Neural cell (in vitro differentiated cells): ENCODE measurements around the gene RFTN1. TPM values are rescaled to one million over a fixed set of nuclear protein-coding genes. Genes with fewer than 3 reads are reported as not detected.

Experiments
- H2AFZ ChIP-seq: fragments of 200-600, 300-800 bp; sonication (generic), shearing (Covaris generic); 2 replicates; pipeline ENCODE4 v1.6.0; 2014; ENCODE audit warnings: low read depth, mild to moderate bottlenecking, antibody characterized with exemption, low read length, moderate library complexity
- H3F3A ChIP-seq: fragments of 200-600 bp; shearing (Covaris generic); 2 replicates; pipeline ENCODE4 v1.6.1; 2016; ENCODE audit warnings: mild to moderate bottlenecking, moderate library complexity, mixed read lengths, antibody characterized with exemption, low read length; ENCODE audit not compliant: insufficient read depth, poor library complexity, severe bottlenecking
- H3K27ac ChIP-seq: fragments of 200-600, 300-800 bp; sonication (generic), shearing (Covaris generic); 2 replicates; pipeline ENCODE4 v1.5.1; 2014; ENCODE audit warnings: mild to moderate bottlenecking, low read length, moderate library complexity
- H3K27me3 ChIP-seq: fragments of 300-800, 200-600 bp; sonication (generic), shearing (Covaris generic); 2 replicates; pipeline ENCODE4 v1.6.0; 2014; ENCODE audit warnings: mild to moderate bottlenecking, low read depth, low read length, moderate library complexity; ENCODE audit not compliant: insufficient read depth
- H3K36me3 ChIP-seq: fragments of 300-800, 200-600 bp; sonication (generic), shearing (Covaris generic); 2 replicates; pipeline ENCODE4 v1.5.1; 2014; ENCODE audit warnings: mild to moderate bottlenecking, antibody characterized with exemption, low read length, moderate library complexity; ENCODE audit not compliant: insufficient read depth
- H3K4me2 ChIP-seq: fragments of 300-800, 200-600 bp; sonication (generic), shearing (Covaris generic); 2 replicates; pipeline ENCODE4 v1.6.0; 2014; ENCODE audit warnings: mild to moderate bottlenecking, low read length
- H3K4me3 ChIP-seq: fragments of 300-800, 200-600 bp; sonication (generic), shearing (Covaris generic); 2 replicates; pipeline ENCODE4 v1.5.1; 2014; ENCODE audit warnings: mild to moderate bottlenecking, low read length, moderate library complexity
- H3K79me2 ChIP-seq: fragments of 200-600 bp; shearing (Covaris generic); replicated peaks from 2 replicates; pipeline ENCODE4 v1.6.0; 2014; ENCODE audit warnings: mild to moderate bottlenecking, low read length, moderate library complexity; ENCODE audit not compliant: insufficient read depth
- H3K9ac ChIP-seq: fragments of 300-800, 200-600 bp; sonication (generic), shearing (Covaris generic); 2 replicates; pipeline ENCODE4 v1.6.1; 2016; ENCODE audit warnings: mild to moderate bottlenecking, low read length, mixed read lengths
- H3K9me2 ChIP-seq: fragments of 200-600 bp; shearing (Covaris generic); 2 replicates; pipeline ENCODE4 v1.6.1; 2016; ENCODE audit warnings: mild to moderate bottlenecking, low read length, mixed read lengths; ENCODE audit not compliant: insufficient read depth
- H3K9me3 ChIP-seq: fragments of 200-600, 300-800 bp; sonication (generic), shearing (Covaris generic); 2 replicates; pipeline ENCODE4 v1.6.1; 2016; ENCODE audit warnings: mild to moderate bottlenecking, mixed run types, low read length, moderate library complexity, mixed read lengths
- H4K20me1 ChIP-seq: fragments of 200-600 bp; shearing (Covaris generic); 2 replicates; pipeline ENCODE4 v1.6.1; 2016; ENCODE audit warnings: mild to moderate bottlenecking, mixed run types; ENCODE audit not compliant: insufficient read depth
- EP300 ChIP-seq: fragments of 450-650 bp; conservative IDR thresholded peaks from 2 replicates; pipeline ENCODE4 v1.6.1; 2014; ENCODE audit warnings: antibody characterized with exemption, mild to moderate bottlenecking, moderate library complexity; ENCODE audit not compliant: poor library complexity, severe bottlenecking
- EZH2 ChIP-seq: fragments of 200-600, 300-800 bp; shearing (Covaris generic), sonication (generic); IDR thresholded peaks from 2 replicates; pipeline ENCODE4 v1.6.1; 2014; ENCODE audit warnings: antibody characterized with exemption, low read length, borderline replicate concordance, mild to moderate bottlenecking; ENCODE audit not compliant: insufficient read depth, poor library complexity, severe bottlenecking
- MXI1 ChIP-seq: fragments of 450-650 bp; conservative IDR thresholded peaks from 2 replicates; pipeline ENCODE4 v1.6.1; 2014; ENCODE audit warnings: antibody characterized with exemption, mild to moderate bottlenecking; ENCODE audit not compliant: poor library complexity, severe bottlenecking
- POLR2AphosphoS5 ChIP-seq: IDR thresholded peaks from 2 replicates; pipeline ENCODE4 v1.6.1; 2012
- RAD21 ChIP-seq: fragments of 450-650 bp; conservative IDR thresholded peaks from 2 replicates; pipeline ENCODE4 v1.6.1; 2014; ENCODE audit warnings: antibody characterized with exemption, mild to moderate bottlenecking, moderate library complexity
- SMC3 ChIP-seq: fragments of 450-650 bp; conservative IDR thresholded peaks from 2 replicates; pipeline ENCODE4 v1.6.1; 2014; ENCODE audit warnings: antibody characterized with exemption, mild to moderate bottlenecking, moderate library complexity; ENCODE audit not compliant: poor library complexity
- TAF1 ChIP-seq: IDR thresholded peaks from 2 replicates; pipeline ENCODE4 v1.6.1; 2012; ENCODE audit warnings: low read depth
- polyA plus RNA-seq: library from polyadenylated mRNA; depleted of rRNA; stranded (reverse); fragments of >200 nt; gene quantifications from 2 replicates; pipeline ENCODE4 v1.2.3, GENCODE V29; 2014
- TF ChIP-seq, protein P1 (sequence below): fragments of 450-650 bp; IDR thresholded peaks from 2 replicates; pipeline ENCODE4 v1.5.1; 2014; ENCODE audit warnings: antibody characterized with exemption, mild to moderate bottlenecking, moderate library complexity; ENCODE audit not compliant: poor library complexity, severe bottlenecking
- TF ChIP-seq, protein P2 (sequence below): IDR thresholded peaks from 2 replicates; pipeline ENCODE4 v1.6.1; 2012; ENCODE audit warnings: borderline replicate concordance

RFTN1 gene
- polyA plus RNA-seq, 1 donor from 2014 or later = 36.8 TPM

DNA sequence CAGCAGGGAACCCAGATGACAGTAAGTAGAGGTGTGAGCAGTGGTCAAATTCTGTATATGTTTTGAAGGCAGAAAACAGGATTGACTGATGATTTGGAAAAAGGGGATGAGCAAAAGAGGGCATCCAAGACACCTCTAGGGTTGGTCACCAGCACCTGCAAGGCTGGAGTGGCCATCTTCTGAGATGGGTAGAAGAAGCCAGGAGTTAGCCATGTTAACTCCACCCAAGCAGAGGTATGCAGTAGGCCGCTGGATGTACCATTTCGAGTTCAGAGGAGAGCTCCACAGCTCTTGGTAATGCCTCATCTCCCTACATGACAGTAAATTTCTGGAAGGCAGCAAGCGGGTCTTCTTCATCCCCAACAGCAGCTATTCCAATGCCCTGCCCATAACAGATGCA, 7.0 kb downstream of the RFTN1 start:
- peaks cover 9% of the 10 kb centered on the region for H3K79me2 ChIP-seq
- H3K4me3 ChIP-seq = no peak overlapping the region
- no peaks in the 10 kb centered on the region for H3K9me3 ChIP-seq
- no peak overlapping the region for H3K9ac ChIP-seq
- no peaks in the 10 kb centered on the region for H3K9me2 ChIP-seq
- H3F3A ChIP-seq = no peaks in the 10 kb centered on the region
- H3K4me2 ChIP-seq = no peak overlapping the region
- peaks cover 2% of the 10 kb centered on the region for H3K27me3 ChIP-seq
- TF ChIP-seq EZH2 (no peak), SMC3 (no peak), TAF1 (no peak), EP300 (no peak), RAD21 (no peak), POLR2AphosphoS5 (no peak), MXI1 (no peak)
- TF ChIP-seq, protein P1, sequence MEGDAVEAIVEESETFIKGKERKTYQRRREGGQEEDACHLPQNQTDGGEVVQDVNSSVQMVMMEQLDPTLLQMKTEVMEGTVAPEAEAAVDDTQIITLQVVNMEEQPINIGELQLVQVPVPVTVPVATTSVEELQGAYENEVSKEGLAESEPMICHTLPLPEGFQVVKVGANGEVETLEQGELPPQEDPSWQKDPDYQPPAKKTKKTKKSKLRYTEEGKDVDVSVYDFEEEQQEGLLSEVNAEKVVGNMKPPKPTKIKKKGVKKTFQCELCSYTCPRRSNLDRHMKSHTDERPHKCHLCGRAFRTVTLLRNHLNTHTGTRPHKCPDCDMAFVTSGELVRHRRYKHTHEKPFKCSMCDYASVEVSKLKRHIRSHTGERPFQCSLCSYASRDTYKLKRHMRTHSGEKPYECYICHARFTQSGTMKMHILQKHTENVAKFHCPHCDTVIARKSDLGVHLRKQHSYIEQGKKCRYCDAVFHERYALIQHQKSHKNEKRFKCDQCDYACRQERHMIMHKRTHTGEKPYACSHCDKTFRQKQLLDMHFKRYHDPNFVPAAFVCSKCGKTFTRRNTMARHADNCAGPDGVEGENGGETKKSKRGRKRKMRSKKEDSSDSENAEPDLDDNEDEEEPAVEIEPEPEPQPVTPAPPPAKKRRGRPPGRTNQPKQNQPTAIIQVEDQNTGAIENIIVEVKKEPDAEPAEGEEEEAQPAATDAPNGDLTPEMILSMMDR = no peak
- TF ChIP-seq, protein P2, sequence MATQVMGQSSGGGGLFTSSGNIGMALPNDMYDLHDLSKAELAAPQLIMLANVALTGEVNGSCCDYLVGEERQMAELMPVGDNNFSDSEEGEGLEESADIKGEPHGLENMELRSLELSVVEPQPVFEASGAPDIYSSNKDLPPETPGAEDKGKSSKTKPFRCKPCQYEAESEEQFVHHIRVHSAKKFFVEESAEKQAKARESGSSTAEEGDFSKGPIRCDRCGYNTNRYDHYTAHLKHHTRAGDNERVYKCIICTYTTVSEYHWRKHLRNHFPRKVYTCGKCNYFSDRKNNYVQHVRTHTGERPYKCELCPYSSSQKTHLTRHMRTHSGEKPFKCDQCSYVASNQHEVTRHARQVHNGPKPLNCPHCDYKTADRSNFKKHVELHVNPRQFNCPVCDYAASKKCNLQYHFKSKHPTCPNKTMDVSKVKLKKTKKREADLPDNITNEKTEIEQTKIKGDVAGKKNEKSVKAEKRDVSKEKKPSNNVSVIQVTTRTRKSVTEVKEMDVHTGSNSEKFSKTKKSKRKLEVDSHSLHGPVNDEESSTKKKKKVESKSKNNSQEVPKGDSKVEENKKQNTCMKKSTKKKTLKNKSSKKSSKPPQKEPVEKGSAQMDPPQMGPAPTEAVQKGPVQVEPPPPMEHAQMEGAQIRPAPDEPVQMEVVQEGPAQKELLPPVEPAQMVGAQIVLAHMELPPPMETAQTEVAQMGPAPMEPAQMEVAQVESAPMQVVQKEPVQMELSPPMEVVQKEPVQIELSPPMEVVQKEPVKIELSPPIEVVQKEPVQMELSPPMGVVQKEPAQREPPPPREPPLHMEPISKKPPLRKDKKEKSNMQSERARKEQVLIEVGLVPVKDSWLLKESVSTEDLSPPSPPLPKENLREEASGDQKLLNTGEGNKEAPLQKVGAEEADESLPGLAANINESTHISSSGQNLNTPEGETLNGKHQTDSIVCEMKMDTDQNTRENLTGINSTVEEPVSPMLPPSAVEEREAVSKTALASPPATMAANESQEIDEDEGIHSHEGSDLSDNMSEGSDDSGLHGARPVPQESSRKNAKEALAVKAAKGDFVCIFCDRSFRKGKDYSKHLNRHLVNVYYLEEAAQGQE = no peak
- H3K27ac ChIP-seq = no peak overlapping the region
- no peaks in the 10 kb centered on the region for H4K20me1 ChIP-seq
- H2AFZ ChIP-seq = no peak overlapping the region
- no peaks in the 10 kb centered on the region for H3K36me3 ChIP-seq

DNA sequence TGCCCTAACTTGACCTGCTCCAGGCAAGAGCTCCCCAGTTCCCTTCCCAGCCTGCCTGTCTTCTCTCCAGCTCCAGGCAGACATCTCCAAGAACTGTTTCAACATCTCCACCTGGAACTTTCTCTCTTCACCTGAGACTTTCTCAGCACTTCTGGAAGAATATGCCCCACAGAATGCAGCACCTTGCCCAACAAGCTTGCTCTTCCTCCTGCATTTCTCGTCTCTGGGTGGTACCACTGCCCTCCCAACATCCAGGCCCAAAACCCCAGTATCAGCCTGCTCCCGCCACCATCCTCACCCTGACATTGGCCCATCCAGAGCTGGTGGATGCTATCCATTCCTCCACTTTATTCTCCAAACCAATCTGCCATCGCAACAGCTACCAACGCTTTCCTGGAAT, 8.8 kb downstream of the RFTN1 start:
- no peak overlapping the region for H3K27ac ChIP-seq

More for the DNA sequence above, 8.8 kb downstream of the RFTN1 start:
- Histone ChIP-seq H3K4me3 (no peak overlapping the region), H3K9ac (no peak overlapping the region), H3K4me2 (no peak overlapping the region), H3K27me3 (no peaks in the 10 kb centered on the region), H4K20me1 (no peaks in the 10 kb centered on the region), H3K36me3 (no peaks in the 10 kb centered on the region), H2AFZ (no peak overlapping the region), H3K9me2 (no peaks in the 10 kb centered on the region), H3K79me2 (peaks cover 9% of the 10 kb centered on the region), H3K9me3 (no peaks in the 10 kb centered on the region), H3F3A (no peaks in the 10 kb centered on the region)
- TF ChIP-seq TAF1 = no peak
- TF ChIP-seq, protein P1 = no peak
- no peak for TF ChIP-seq EP300
- TF ChIP-seq RAD21 = no peak
- no peak for TF ChIP-seq POLR2AphosphoS5
- TF ChIP-seq SMC3 = no peak
- TF ChIP-seq EZH2 = no peak
- TF ChIP-seq, protein P2 = no peak
- no peak for TF ChIP-seq MXI1
